ENCODE data around the gene TCL1A.
"Not testable (repeated sequence)": the region's sequence is repeated elsewhere in the genome, so short reads cannot be mapped to it uniquely, and the experiment has no call there.

The TCL1A gene

DNA sequence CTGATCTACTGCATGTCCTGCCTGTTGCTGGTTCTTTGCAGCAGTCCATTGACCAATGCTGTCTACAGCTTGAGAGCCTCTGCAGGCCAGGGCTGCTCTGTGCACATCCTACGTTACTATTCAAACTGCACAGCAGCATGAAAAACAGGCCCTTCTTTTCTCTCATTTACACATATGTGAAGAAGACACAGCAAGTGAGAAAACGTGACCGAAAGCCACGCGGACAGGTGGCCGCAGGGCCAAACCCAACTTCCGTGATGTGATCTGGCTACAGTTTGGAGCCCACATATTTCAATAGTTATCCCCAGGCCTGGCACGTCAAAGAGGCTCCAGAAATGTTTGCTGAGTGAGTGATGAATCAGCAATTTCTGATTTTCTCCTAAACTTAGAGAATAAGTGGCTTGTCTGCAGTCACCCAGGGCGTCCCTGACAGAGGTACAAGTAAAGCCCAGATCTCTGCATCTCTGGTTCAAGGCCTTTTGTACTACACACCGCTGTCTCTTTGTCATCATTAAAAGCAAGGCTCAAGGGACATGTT is 45.6 kb downstream of the TCL1A start:
- no peaks in the 10 kb centered on the region for H3K36me3 Mint-ChIP-seq
- no peak overlapping the region for H3K4me3 Mint-ChIP-seq
- peaks cover 25% of the 10 kb centered on the region for H3K4me1 Mint-ChIP-seq
- no peak overlapping the region for H3K27ac Mint-ChIP-seq
- ATAC-seq = no peak
- peaks cover 3% of the 10 kb centered on the region for H3K9me3 Mint-ChIP-seq
- H3K27me3 Mint-ChIP-seq = peaks cover 86% of the 10 kb centered on the region

GRCh38 chr14:95667249-95667693 is 46.7 kb downstream of the TCL1A start:
- H3K4me3 Mint-ChIP-seq = no peak overlapping the region
- H3K36me3 Mint-ChIP-seq = no peaks in the 10 kb centered on the region
- no peak overlapping the region for H3K27ac Mint-ChIP-seq
- no peak for ATAC-seq
- H3K4me1 Mint-ChIP-seq = peaks cover 35% of the 10 kb centered on the region
- peaks cover 3% of the 10 kb centered on the region for H3K9me3 Mint-ChIP-seq
- H3K27me3 Mint-ChIP-seq = peaks cover 87% of the 10 kb centered on the region

DNA sequence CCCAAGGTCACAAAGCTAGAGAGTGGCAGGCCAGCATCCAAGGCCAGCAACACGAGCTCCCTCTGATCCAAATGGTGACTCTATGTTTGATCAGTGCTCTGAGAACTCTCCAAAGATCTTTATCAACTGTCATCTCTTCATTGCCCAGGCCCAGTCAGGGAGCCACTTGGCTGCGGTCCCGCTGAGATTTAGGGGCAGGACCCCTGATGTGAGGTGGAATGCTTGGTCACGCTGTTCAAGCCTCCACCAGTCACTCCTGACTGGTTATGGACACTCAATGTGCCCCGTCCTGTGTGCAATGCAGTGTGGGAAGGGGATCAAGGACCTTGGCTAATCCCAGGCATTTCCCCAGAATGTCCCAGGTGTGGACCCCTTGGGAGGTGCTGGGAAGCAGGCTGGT is 47.5 kb downstream of the TCL1A start:
- H3K9me3 Mint-ChIP-seq = peaks cover 3% of the 10 kb centered on the region
- no peak overlapping the region for H3K27ac Mint-ChIP-seq
- no peak overlapping the region for H3K4me3 Mint-ChIP-seq
- H3K36me3 Mint-ChIP-seq = no peaks in the 10 kb centered on the region
- H3K4me1 Mint-ChIP-seq = peaks cover 39% of the 10 kb centered on the region
- no peak for ATAC-seq
- H3K27me3 Mint-ChIP-seq = peaks cover 92% of the 10 kb centered on the region

GRCh38 chr14:95665530-95665929 is 48.4 kb downstream of the TCL1A start:
- not testable (repeated sequence) for H3K27ac Mint-ChIP-seq, ATAC-seq
- H3K4me1 Mint-ChIP-seq = peaks cover 39% of the 10 kb centered on the region

DNA sequence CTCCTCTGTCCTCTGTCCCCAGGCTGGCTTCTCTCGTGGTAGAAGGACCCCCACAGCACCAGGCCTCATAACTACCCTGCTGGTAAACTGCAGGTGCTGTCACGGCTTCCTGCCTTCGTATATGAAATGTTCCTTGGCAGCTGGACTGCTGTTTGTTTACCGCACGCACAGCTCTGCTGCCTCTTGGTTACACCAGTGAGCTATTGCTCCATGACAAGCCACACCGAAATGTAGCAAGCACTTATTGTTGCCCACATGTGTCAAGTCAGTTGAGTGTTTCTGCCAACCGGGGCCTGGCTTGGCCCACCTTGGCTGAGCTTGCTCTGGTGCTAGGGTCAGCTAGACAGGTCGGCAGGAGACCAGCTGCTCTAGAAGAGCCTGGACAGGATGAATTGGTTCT is 49.4 kb downstream of the TCL1A start:
- ATAC-seq = peak; percentile 40
- peak overlapping the region; percentile 13 for H3K27ac Mint-ChIP-seq
- H3K4me1 Mint-ChIP-seq = peaks cover 39% of the 10 kb centered on the region

More at GRCh38 chr14:95665530-95665929, 48.4 kb downstream of the TCL1A start:
- H3K36me3 Mint-ChIP-seq, H3K9me3 Mint-ChIP-seq, H3K4me3 Mint-ChIP-seq: not testable (repeated sequence)
- peaks cover 92% of the 10 kb centered on the region for H3K27me3 Mint-ChIP-seq

GRCh38 chr14:95664066-95664465 is 49.9 kb downstream of the TCL1A start:
- Mint-ChIP-seq H3K4me3 (no peak overlapping the region), H3K9me3 (no peaks in the 10 kb centered on the region)

More for the DNA sequence above, 49.4 kb downstream of the TCL1A start:
- Mint-ChIP-seq H3K27me3 (peaks cover 92% of the 10 kb centered on the region), H3K4me3 (no peak overlapping the region), H3K9me3 (peaks cover under 1% of the 10 kb centered on the region), H3K36me3 (no peaks in the 10 kb centered on the region)

GRCh38 chr14:95663226-95663797 is 50.6 kb downstream of the TCL1A start:
- Mint-ChIP-seq H3K4me1 (peaks cover 39% of the 10 kb centered on the region), H3K36me3 (no peaks in the 10 kb centered on the region), H3K27ac (peak overlapping the region; percentile 6), H3K9me3 (no peaks in the 10 kb centered on the region), H3K27me3 (peaks cover 98% of the 10 kb centered on the region), H3K4me3 (peak overlapping the region; percentile 6)
- ATAC-seq = no peak

More at GRCh38 chr14:95664066-95664465, 49.9 kb downstream of the TCL1A start:
- Mint-ChIP-seq H3K27ac (no peak overlapping the region), H3K4me1 (peaks cover 39% of the 10 kb centered on the region), H3K27me3 (peaks cover 94% of the 10 kb centered on the region), H3K36me3 (no peaks in the 10 kb centered on the region)
- no peak for ATAC-seq

- peaks cover 32% of the 10 kb centered on the region for H3K4me1 Mint-ChIP-seq
- peaks cover 97% of the 10 kb centered on the region for H3K27me3 Mint-ChIP-seq
- H3K4me3 Mint-ChIP-seq = peak overlapping the region; percentile 6
- ATAC-seq = no peak
- no peaks in the 10 kb centered on the region for H3K36me3 Mint-ChIP-seq
- peak overlapping the region; percentile 6 for H3K27ac Mint-ChIP-seq
- no peaks in the 10 kb centered on the region for H3K9me3 Mint-ChIP-seq
These were observed 51.3 kb downstream of the TCL1A start for GRCh38 chr14:95662376-95663186.

- H3K9me3 Mint-ChIP-seq = no peaks in the 10 kb centered on the region
- H3K27me3 Mint-ChIP-seq = peaks cover 94% of the 10 kb centered on the region
- H3K36me3 Mint-ChIP-seq = no peaks in the 10 kb centered on the region
- ATAC-seq = no peak
- no peak overlapping the region for H3K27ac Mint-ChIP-seq
- H3K4me3 Mint-ChIP-seq = no peak overlapping the region
- peaks cover 25% of the 10 kb centered on the region for H3K4me1 Mint-ChIP-seq
These were observed 53.0 kb downstream of the TCL1A start for GRCh38 chr14:95660651-95661515.

GRCh38 chr14:95659990-95660385 is 53.9 kb downstream of the TCL1A start:
- peaks cover 25% of the 10 kb centered on the region for H3K4me1 Mint-ChIP-seq
- H3K4me3 Mint-ChIP-seq = no peak overlapping the region
- ATAC-seq = no peak
- peaks cover 94% of the 10 kb centered on the region for H3K27me3 Mint-ChIP-seq
- no peaks in the 10 kb centered on the region for H3K36me3 Mint-ChIP-seq
- no peak overlapping the region for H3K27ac Mint-ChIP-seq
- H3K9me3 Mint-ChIP-seq = no peaks in the 10 kb centered on the region
